Activated CD4-positive, alpha-beta T cell treated with anti-CD3 and anti-CD28 coated beads, Interleukin-2, amount 10 ng/mL, durations not matched to agents 24 days and 14 days (primary cell): ENCODE results near the gene MS4A10. TPM values are rescaled to one million over a fixed set of nuclear protein-coding genes. Genes with fewer than 3 reads are reported as not detected.

ENCODE experiments used
- DNase-seq: peaks from one replicate; pipeline ENCODE4 v3.0.0; 2022
- H3K27ac Mint-ChIP-seq: one replicate; pipeline ENCODE4 v1.8.0; 2022; ENCODE audit warnings: mild to moderate bottlenecking, mixed read lengths
- H3K27me3 Mint-ChIP-seq: one replicate; pipeline ENCODE4 v1.8.0; 2022; ENCODE audit warnings: mixed read lengths
- H3K36me3 Mint-ChIP-seq: one replicate; pipeline ENCODE4 v1.8.0; 2022; ENCODE audit warnings: low read depth, mild to moderate bottlenecking, mixed read lengths
- H3K4me1 Mint-ChIP-seq: one replicate; pipeline ENCODE4 v1.8.0; 2021; ENCODE audit warnings: mixed read lengths
- H3K4me3 Mint-ChIP-seq: one replicate; pipeline ENCODE4 v1.8.0; 2022; ENCODE audit warnings: mild to moderate bottlenecking, moderate library complexity, mixed read lengths
- H3K9me3 Mint-ChIP-seq: one replicate; pipeline ENCODE4 v1.8.0; 2021; ENCODE audit warnings: mixed read lengths
- intact Hi-C: fragments of 100-400 bp; cut with micrococcal nuclease; formaldehyde crosslinking; loops from one replicate; pipeline ENCODE4 v1.15.1; 2023
- total RNA-seq: library from RNA; stranded (reverse); gene quantifications from 2 replicates; pipeline ENCODE4 v1.2.3, GENCODE V29; 2022

Gene MS4A10
- total RNA-seq, 1 donor from 2014 or later: not detected

- Mint-ChIP-seq H3K27ac (no peak overlapping the region), H3K9me3 (no peaks in the 10 kb centered on the region), H3K4me3 (no peak overlapping the region), H3K36me3 (no peaks in the 10 kb centered on the region), H3K4me1 (peaks cover 4% of the 10 kb centered on the region), H3K27me3 (peaks cover 6% of the 10 kb centered on the region)
- intact Hi-C loops: no loop called here
- no peak for DNase-seq
Observed at GRCh38 chr11:60771879-60772525, 13.1 kb upstream of the MS4A10 start.

- no peak for DNase-seq
- H3K9me3 Mint-ChIP-seq: no peaks in the 10 kb centered on the region
- H3K4me1 Mint-ChIP-seq: peaks cover 4% of the 10 kb centered on the region
- no peak overlapping the region for H3K27ac Mint-ChIP-seq
- no peaks in the 10 kb centered on the region for H3K36me3 Mint-ChIP-seq
- intact Hi-C loops: no loop called here
- H3K4me3 Mint-ChIP-seq: no peak overlapping the region
- H3K27me3 Mint-ChIP-seq: peaks cover 8% of the 10 kb centered on the region
Observed at GRCh38 chr11:60772666-60773065, 12.5 kb upstream of the MS4A10 start.

- H3K4me3 Mint-ChIP-seq: no peak overlapping the region
- no peak for DNase-seq
- H3K9me3 Mint-ChIP-seq: no peaks in the 10 kb centered on the region
- intact Hi-C loops: loop anchor here (1.0 to 5.0 kb wide), 2 partner anchors 113 to 613 kb away; no protein-coding TSS in a partner anchor
- no peak overlapping the region for H3K27ac Mint-ChIP-seq
- peaks cover 4% of the 10 kb centered on the region for H3K4me1 Mint-ChIP-seq
- no peaks in the 10 kb centered on the region for H3K36me3 Mint-ChIP-seq
- peaks cover 10% of the 10 kb centered on the region for H3K27me3 Mint-ChIP-seq
Observed at GRCh38 chr11:60774726-60775125, 10.4 kb upstream of the MS4A10 start.

- peaks cover 13% of the 10 kb centered on the region for H3K27me3 Mint-ChIP-seq
- DNase-seq: peak; percentile 93
- no peaks in the 10 kb centered on the region for H3K36me3 Mint-ChIP-seq
- intact Hi-C loops: loop anchor here (1.0 to 5.0 kb wide), 2 partner anchors 112 to 612 kb away; no protein-coding TSS in a partner anchor
- no peaks in the 10 kb centered on the region for H3K9me3 Mint-ChIP-seq
- H3K27ac Mint-ChIP-seq: no peak overlapping the region
- peaks cover 4% of the 10 kb centered on the region for H3K4me1 Mint-ChIP-seq
- no peak overlapping the region for H3K4me3 Mint-ChIP-seq
Observed at GRCh38 chr11:60775420-60775961, 9.6 kb upstream of the MS4A10 start.

- peaks cover 4% of the 10 kb centered on the region for H3K4me1 Mint-ChIP-seq
- no peak for DNase-seq
- intact Hi-C loops: loop anchor here (5.0 kb wide), 1 partner anchor 611 kb away; no protein-coding TSS in a partner anchor
- H3K4me3 Mint-ChIP-seq: no peak overlapping the region
- no peaks in the 10 kb centered on the region for H3K9me3 Mint-ChIP-seq
- H3K27me3 Mint-ChIP-seq: peaks cover 13% of the 10 kb centered on the region
- no peaks in the 10 kb centered on the region for H3K36me3 Mint-ChIP-seq
- H3K27ac Mint-ChIP-seq: no peak overlapping the region
Observed at GRCh38 chr11:60776167-60776566, 9.0 kb upstream of the MS4A10 start.

GRCh38 chr11:60777106-60777505, 8.0 kb upstream of the MS4A10 start:
- Mint-ChIP-seq H3K4me1 (peaks cover 4% of the 10 kb centered on the region), H3K27me3 (peaks cover 13% of the 10 kb centered on the region), H3K36me3 (no peaks in the 10 kb centered on the region), H3K27ac (no peak overlapping the region), H3K4me3 (no peak overlapping the region), H3K9me3 (no peaks in the 10 kb centered on the region)
- intact Hi-C loops: loop anchor here (5.0 kb wide), 1 partner anchor 610 kb away; no protein-coding TSS in a partner anchor
- no peak for DNase-seq

GRCh38 chr11:60777572-60777971, 7.6 kb upstream of the MS4A10 start:
- Mint-ChIP-seq H3K9me3 (no peaks in the 10 kb centered on the region), H3K36me3 (no peaks in the 10 kb centered on the region), H3K4me1 (peaks cover 4% of the 10 kb centered on the region), H3K27me3 (peaks cover 13% of the 10 kb centered on the region), H3K27ac (no peak overlapping the region), H3K4me3 (no peak overlapping the region)
- DNase-seq: no peak
- intact Hi-C loops: loop anchor here (5.0 kb wide), 1 partner anchor 610 kb away; no protein-coding TSS in a partner anchor

- H3K27me3 Mint-ChIP-seq: peaks cover 11% of the 10 kb centered on the region
- no peaks in the 10 kb centered on the region for H3K36me3 Mint-ChIP-seq
- no peak overlapping the region for H3K27ac Mint-ChIP-seq
- no peak overlapping the region for H3K4me3 Mint-ChIP-seq
- DNase-seq: no peak
- H3K4me1 Mint-ChIP-seq: peaks cover 4% of the 10 kb centered on the region
- no peaks in the 10 kb centered on the region for H3K9me3 Mint-ChIP-seq
- intact Hi-C loops: no loop called here
Observed at GRCh38 chr11:60780065-60780464, 5.1 kb upstream of the MS4A10 start.

GRCh38 chr11:60780774-60781173, 4.4 kb upstream of the MS4A10 start:
- Mint-ChIP-seq H3K4me1 (no peaks in the 10 kb centered on the region), H3K9me3 (no peaks in the 10 kb centered on the region), H3K36me3 (no peaks in the 10 kb centered on the region), H3K27ac (no peak overlapping the region), H3K4me3 (no peak overlapping the region), H3K27me3 (peaks cover 9% of the 10 kb centered on the region)
- DNase-seq: no peak
- intact Hi-C loops: no loop called here

- Mint-ChIP-seq H3K27ac (no peak overlapping the region), H3K4me3 (no peak overlapping the region), H3K9me3 (no peaks in the 10 kb centered on the region), H3K36me3 (no peaks in the 10 kb centered on the region), H3K4me1 (no peaks in the 10 kb centered on the region), H3K27me3 (peaks cover 9% of the 10 kb centered on the region)
- intact Hi-C loops: no loop called here
- DNase-seq: no peak
Observed at GRCh38 chr11:60781286-60781980, 3.7 kb upstream of the MS4A10 start.

- H3K36me3 Mint-ChIP-seq: no peaks in the 10 kb centered on the region
- H3K4me3 Mint-ChIP-seq: no peak overlapping the region
- H3K4me1 Mint-ChIP-seq: no peaks in the 10 kb centered on the region
- peaks cover 9% of the 10 kb centered on the region for H3K27me3 Mint-ChIP-seq
- no peak for DNase-seq
- no peaks in the 10 kb centered on the region for H3K9me3 Mint-ChIP-seq
- intact Hi-C loops: no loop called here
- no peak overlapping the region for H3K27ac Mint-ChIP-seq
Observed at GRCh38 chr11:60781981-60782316, 3.2 kb upstream of the MS4A10 start.

GRCh38 chr11:60782393-60783140, 2.6 kb upstream of the MS4A10 start:
- intact Hi-C loops: no loop called here
- H3K9me3 Mint-ChIP-seq: no peaks in the 10 kb centered on the region

GRCh38 chr11:60783141-60783484, 2.0 kb upstream of the MS4A10 start:
- Mint-ChIP-seq H3K36me3 (no peaks in the 10 kb centered on the region), H3K4me3 (no peak overlapping the region), H3K27ac (no peak overlapping the region), H3K27me3 (peaks cover 5% of the 10 kb centered on the region), H3K4me1 (no peaks in the 10 kb centered on the region), H3K9me3 (no peaks in the 10 kb centered on the region)
- intact Hi-C loops: no loop called here
- DNase-seq: no peak

More at GRCh38 chr11:60782393-60783140, 2.6 kb upstream of the MS4A10 start:
- no peak for DNase-seq
- no peak overlapping the region for H3K27ac Mint-ChIP-seq
- H3K4me3 Mint-ChIP-seq: no peak overlapping the region
- peaks cover 5% of the 10 kb centered on the region for H3K27me3 Mint-ChIP-seq
- no peaks in the 10 kb centered on the region for H3K36me3 Mint-ChIP-seq
- H3K4me1 Mint-ChIP-seq: no peaks in the 10 kb centered on the region

GRCh38 chr11:60783911-60784310, 1.2 kb upstream of the MS4A10 start:
- H3K4me3 Mint-ChIP-seq: no peak overlapping the region

More at GRCh38 chr11:60783911-60784310, 1.2 kb upstream of the MS4A10 start:
- H3K36me3 Mint-ChIP-seq: no peaks in the 10 kb centered on the region
- DNase-seq: no peak
- no peak overlapping the region for H3K27ac Mint-ChIP-seq
- intact Hi-C loops: no loop called here
- peaks cover 3% of the 10 kb centered on the region for H3K27me3 Mint-ChIP-seq
- H3K4me1 Mint-ChIP-seq: no peaks in the 10 kb centered on the region
- H3K9me3 Mint-ChIP-seq: no peaks in the 10 kb centered on the region
